Smooth muscle cell (in vitro differentiated cells): ENCODE results near the gene SMAD7. TPM values are rescaled to one million over a fixed set of nuclear protein-coding genes. Genes with fewer than 3 reads are reported as not detected.

ENCODE experiments used
- DNase-seq: peaks from one replicate; lab custom pipeline; 2025; ENCODE audit not compliant: unreplicated experiment; lab: John Stamatoyannopoulos, UW
- H2AFZ ChIP-seq: fragments of 200-600 bp; sonication (generic); 2 replicates; pipeline ENCODE4 v1.6.0; 2016; ENCODE audit warnings: antibody characterized with exemption, low read depth, mild to moderate bottlenecking
- H3F3A ChIP-seq: fragments of 200-600 bp; sonication (generic); 2 replicates; pipeline ENCODE4 v1.6.0; 2017; ENCODE audit warnings: antibody characterized with exemption, low read depth
- H3K27ac ChIP-seq: fragments of 200-600 bp; sonication (generic); 2 replicates; pipeline ENCODE4 v1.5.1; 2016; ENCODE audit warnings: low read depth, mild to moderate bottlenecking
- H3K27me3 ChIP-seq: fragments of 200-600 bp; sonication (generic); 2 replicates; pipeline ENCODE4 v1.6.1; 2016; ENCODE audit warnings: low read depth, mild to moderate bottlenecking
- H3K36me3 ChIP-seq: fragments of 200-600 bp; sonication (generic); 2 replicates; pipeline ENCODE4 v1.5.1; 2016; ENCODE audit warnings: low read depth
- H3K4me1 ChIP-seq: fragments of 200-600 bp; sonication (generic); 2 replicates; pipeline ENCODE4 v1.5.1; 2016; ENCODE audit warnings: low read depth
- H3K4me2 ChIP-seq: fragments of 200-600 bp; sonication (generic); 2 replicates; pipeline ENCODE4 v1.6.0; 2016; ENCODE audit warnings: mild to moderate bottlenecking
- H3K4me3 ChIP-seq: fragments of 200-600 bp; sonication (generic); 2 replicates; pipeline ENCODE4 v1.5.1; 2016; ENCODE audit warnings: mild to moderate bottlenecking
- H3K79me2 ChIP-seq: fragments of 200-600 bp; sonication (generic); 2 replicates; pipeline ENCODE4 v1.6.0; 2016; ENCODE audit warnings: low read depth, mild to moderate bottlenecking
- H3K9ac ChIP-seq: fragments of 200-600 bp; sonication (generic); 2 replicates; pipeline ENCODE4 v1.6.0; 2016; ENCODE audit warnings: low read depth
- H3K9me3 ChIP-seq: fragments of 200-600 bp; sonication (generic); replicated peaks from 2 replicates; pipeline ENCODE4 v1.5.1; 2016; ENCODE audit warnings: low read depth
- H4K20me1 ChIP-seq: fragments of 200-600 bp; sonication (generic); 2 replicates; pipeline ENCODE4 v1.6.0; 2016; ENCODE audit warnings: low read depth
- CTCF ChIP-seq: fragments of 200-600 bp; sonication (generic); IDR thresholded peaks from 2 replicates; pipeline ENCODE4 v1.5.1; 2017; ENCODE audit warnings: borderline replicate concordance, mild to moderate bottlenecking, antibody characterized with exemption; ENCODE audit not compliant: insufficient read depth, poor library complexity, severe bottlenecking
- WGBS: methylation state at CpG from one replicate; pipeline ENCODE4 v1.1.7; 2016; ENCODE audit warnings: low lambda C conversion rate; 5-methylcytosine and 5-hydroxymethylcytosine counted together
- polyA plus RNA-seq: library from polyadenylated mRNA; unstranded; fragments of >200 nt; fragmentation: Nextera tagmentation; extraction: Ambion mirVana; gene quantifications from 2 replicates; pipeline ENCODE4 v1.2.1, GENCODE V29; 2016
- total RNA-seq: library from RNA; depleted of rRNA; stranded (reverse); fragments of >200 nt; gene quantifications from 2 replicates; pipeline ENCODE4 v1.2.3, GENCODE V29; 2014

SMAD7 gene
- total and polyA plus RNA-seq, 2 experiments from 2014 or later, result 114 to 134 TPM

DNA sequence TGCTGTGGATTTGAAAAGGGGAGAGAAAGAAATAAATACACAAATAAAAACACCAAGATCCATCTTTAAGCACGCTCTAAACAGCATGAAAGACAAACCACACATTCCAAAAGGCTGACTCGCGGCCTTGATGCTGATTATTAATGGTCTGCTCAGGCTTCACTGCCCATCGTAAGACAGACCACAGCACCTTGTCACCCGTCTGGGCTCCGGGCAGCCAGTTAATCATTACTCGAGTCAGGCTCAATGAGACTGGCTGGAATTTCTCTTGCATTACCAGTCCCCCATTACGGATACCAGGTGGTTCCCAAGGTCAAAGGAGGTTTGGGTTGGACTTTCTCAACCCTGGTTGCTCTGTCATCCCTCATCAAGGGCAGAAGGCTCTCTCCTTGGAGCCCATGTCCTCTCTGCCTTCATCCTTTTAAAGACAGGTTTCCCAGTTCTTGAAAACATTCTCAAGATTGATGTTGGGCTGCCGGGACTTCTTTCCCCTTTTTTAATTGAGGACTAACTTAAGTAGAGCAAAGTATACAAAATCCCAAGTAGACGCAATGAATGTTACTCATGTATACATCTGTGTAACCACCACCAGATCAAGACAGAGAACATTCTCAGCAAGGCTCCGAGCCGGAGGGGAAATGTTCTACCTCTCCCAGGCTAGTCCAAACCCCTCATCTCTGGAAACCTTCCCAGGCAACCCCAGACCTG, 8.1 kb downstream of the SMAD7 start:
- H3K9me3 ChIP-seq, result no peaks in the 10 kb centered on the region
- TF ChIP-seq CTCF, result no peak
- peaks cover 67% of the 10 kb centered on the region for H3F3A ChIP-seq
- no peak for DNase-seq
- peak overlapping the region; percentile 91 for H3K4me2 ChIP-seq
- peaks cover 98% of the 10 kb centered on the region for H3K79me2 ChIP-seq
- H3K4me1 ChIP-seq, result peaks cover 57% of the 10 kb centered on the region
- H3K27me3 ChIP-seq, result no peaks in the 10 kb centered on the region
- H3K4me3 ChIP-seq, result peak overlapping the region; percentile 97
- WGBS, result under 1% methylated on average over 12 of the region's 12 CpGs
- peak overlapping the region; percentile 100 for H3K9ac ChIP-seq
- H2AFZ ChIP-seq, result no peak overlapping the region
- H3K36me3 ChIP-seq, result no peaks in the 10 kb centered on the region
- peak overlapping the region; percentile 100 for H3K27ac ChIP-seq
- H4K20me1 ChIP-seq, result peaks cover 98% of the 10 kb centered on the region

DNA sequence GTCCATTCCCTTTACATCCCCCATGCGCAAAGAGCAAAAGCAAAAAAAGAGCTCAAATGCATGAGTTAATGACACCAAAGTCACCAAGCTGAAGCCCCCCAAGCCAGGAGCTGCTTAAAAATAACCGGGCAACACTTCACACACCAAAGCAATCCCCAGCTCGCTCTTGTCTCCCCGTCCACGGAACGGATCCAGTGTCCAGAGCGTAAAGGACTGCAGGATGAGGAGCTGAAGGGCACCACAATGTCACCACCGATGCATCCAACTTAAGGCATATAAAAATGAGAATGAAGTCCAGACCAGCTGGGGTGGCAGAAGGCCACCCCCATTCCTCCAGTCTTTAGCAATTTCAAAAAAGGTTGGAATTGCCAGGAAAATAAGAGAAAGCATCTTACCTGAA, 8.7 kb downstream of the SMAD7 start:
- H4K20me1 ChIP-seq, result peaks cover 98% of the 10 kb centered on the region
- TF ChIP-seq CTCF, result no peak
- H3K4me1 ChIP-seq, result peaks cover 64% of the 10 kb centered on the region
- H3K27ac ChIP-seq, result peak overlapping the region; percentile 100
- peak overlapping the region; percentile 46 for H3K4me3 ChIP-seq
- H2AFZ ChIP-seq, result no peak overlapping the region
- H3K4me2 ChIP-seq, result peak overlapping the region; percentile 91
- WGBS, result 27% methylated on average over 8 of the region's 8 CpGs
- no peak for DNase-seq
- H3K36me3 ChIP-seq, result no peaks in the 10 kb centered on the region
- no peaks in the 10 kb centered on the region for H3K27me3 ChIP-seq
- no peaks in the 10 kb centered on the region for H3K9me3 ChIP-seq
- peaks cover 63% of the 10 kb centered on the region for H3F3A ChIP-seq
- H3K9ac ChIP-seq, result peak overlapping the region; percentile 90
- peaks cover 98% of the 10 kb centered on the region for H3K79me2 ChIP-seq

- Histone ChIP-seq H3F3A (peaks cover 60% of the 10 kb centered on the region), H3K4me3 (peak overlapping the region; percentile 46), H3K36me3 (no peaks in the 10 kb centered on the region), H3K9me3 (no peaks in the 10 kb centered on the region), H4K20me1 (peaks cover 98% of the 10 kb centered on the region), H3K79me2 (peaks cover 98% of the 10 kb centered on the region), H3K27me3 (no peaks in the 10 kb centered on the region), H3K27ac (peak overlapping the region; percentile 100), H3K4me1 (peaks cover 65% of the 10 kb centered on the region), H3K9ac (peak overlapping the region; percentile 90), H3K4me2 (peak overlapping the region; percentile 91), H2AFZ (no peak overlapping the region)
- WGBS, result 25% methylated on average over 7 of the region's 7 CpGs
- TF ChIP-seq CTCF, result no peak
- no peak for DNase-seq
Observed at GRCh38 chr18:48941672-48942071, 9.1 kb downstream of the SMAD7 start.
